ENCODE data around the gene ROBO1.
"Not testable (repeated sequence)": the region's sequence is repeated elsewhere in the genome, so short reads cannot be mapped to it uniquely, and the experiment has no call there.

Gene ROBO1

GRCh38 chr3:79325833-79326383 is 441.9 kb downstream of the ROBO1 start:
- not testable (repeated sequence) for DNase-seq (ENCODE audit: low read depth in 2 of 3, low spot score in 2 of 3)

GRCh38 chr3:79317551-79318518 is 450.0 kb downstream of the ROBO1 start:
- no peak for DNase-seq (ENCODE audit: low read depth in 2 of 3, low spot score in 2 of 3)

GRCh38 chr3:79314962-79315361 is 452.8 kb downstream of the ROBO1 start:
- DNase-seq (ENCODE audit: low read depth in 2 of 3, low spot score in 2 of 3): no peak

- no peak for DNase-seq (ENCODE audit: low read depth in 2 of 3, low spot score in 2 of 3)
Measured at GRCh38 chr3:79314544-79314943, 453.3 kb downstream of the ROBO1 start.

GRCh38 chr3:79310016-79310415 is 457.8 kb downstream of the ROBO1 start:
- DNase-seq (ENCODE audit: low read depth in 2 of 3, low spot score in 2 of 3): no peak

- DNase-seq (ENCODE audit: low read depth in 2 of 3, low spot score in 2 of 3): no peak
Measured at GRCh38 chr3:79306934-79307570, 460.7 kb downstream of the ROBO1 start.

- DNase-seq (ENCODE audit: low read depth in 2 of 3, low spot score in 2 of 3): not testable (repeated sequence)
Measured at GRCh38 chr3:79299949-79300635, 467.7 kb downstream of the ROBO1 start.

GRCh38 chr3:79297245-79297960 is 470.4 kb downstream of the ROBO1 start:
- no peak for DNase-seq (ENCODE audit: low read depth in 2 of 3, low spot score in 2 of 3)

- DNase-seq (ENCODE audit: low read depth in 2 of 3, low spot score in 2 of 3): no peak
Measured at GRCh38 chr3:79286882-79287281, 480.9 kb downstream of the ROBO1 start.

GRCh38 chr3:79285871-79286270 is 481.9 kb downstream of the ROBO1 start:
- DNase-seq (ENCODE audit: low read depth in 2 of 3, low spot score in 2 of 3): no peak

- DNase-seq (ENCODE audit: low read depth in 2 of 3, low spot score in 2 of 3): no peak
Measured at GRCh38 chr3:79285380-79285779, 482.4 kb downstream of the ROBO1 start.

- no peak for DNase-seq (ENCODE audit: low read depth in 2 of 3, low spot score in 2 of 3)
Measured at GRCh38 chr3:79284781-79285180, 483.0 kb downstream of the ROBO1 start.

- DNase-seq (ENCODE audit: low read depth in 2 of 3, low spot score in 2 of 3): no peak
Measured at GRCh38 chr3:79278681-79279080, 489.1 kb downstream of the ROBO1 start.

- no peak for DNase-seq (ENCODE audit: low read depth in 2 of 3, low spot score in 2 of 3)
Measured at GRCh38 chr3:79268422-79268821, 499.4 kb downstream of the ROBO1 start.

- DNase-seq (ENCODE audit: low read depth in 2 of 3, low spot score in 2 of 3): no peak
Measured at GRCh38 chr3:79264892-79265291, 502.9 kb downstream of the ROBO1 start.

GRCh38 chr3:79263423-79263822 is 504.4 kb downstream of the ROBO1 start:
- no peak for DNase-seq (ENCODE audit: low read depth in 2 of 3, low spot score in 2 of 3)

- DNase-seq (ENCODE audit: low read depth in 2 of 3, low spot score in 2 of 3): no peak
Measured at GRCh38 chr3:79258479-79258878, 509.3 kb downstream of the ROBO1 start.

- DNase-seq (ENCODE audit: low read depth in 2 of 3, low spot score in 2 of 3): no peak
Measured at GRCh38 chr3:79257791-79258190, 510.0 kb downstream of the ROBO1 start.

- no peak for DNase-seq (ENCODE audit: low read depth in 2 of 3, low spot score in 2 of 3)
Measured at GRCh38 chr3:79255702-79256101, 512.1 kb downstream of the ROBO1 start.

- DNase-seq (ENCODE audit: low read depth in 2 of 3, low spot score in 2 of 3): no peak
Measured at GRCh38 chr3:79255292-79255691, 512.5 kb downstream of the ROBO1 start.

- no peak for DNase-seq (ENCODE audit: low read depth in 2 of 3, low spot score in 2 of 3)
Measured at GRCh38 chr3:79253704-79254103, 514.1 kb downstream of the ROBO1 start.

Data from activated CD8-positive, alpha-beta memory T cell treated with anti-CD3 and anti-CD28 coated beads for 48 hours (primary cell).